Liver (tissue), 9 donors: ENCODE measurements around the gene THSD4. TPM values are rescaled to one million over a fixed set of nuclear protein-coding genes. Genes with fewer than 3 reads are reported as not detected.

Experiments used
- DNase-seq: peaks from one replicate; pipeline ENCODE4 v3.0.0-alpha.2; 2017; ENCODE audit warnings: low spot score
- H3K27ac ChIP-seq, 2 donors: one replicate each; pipeline ENCODE4 v1.7.0; 2013; ENCODE audit warnings: inconsistent platforms in 2 of 2, low read length in 2 of 2, control low read depth in 1 of 2, low read depth in 1 of 2, mild to moderate bottlenecking in 1 of 2
- H3K27me3 ChIP-seq, 4 donors: one replicate each; pipeline versions ENCODE4 v1.6.1 to v1.7.0; 2013; ENCODE audit warnings: low read length in 3 of 4, inconsistent platforms in 1 of 4, mild to moderate bottlenecking in 1 of 4, moderate library complexity in 1 of 4; ENCODE audit not compliant: control insufficient read depth in 4 of 4, insufficient read depth in 4 of 4
- H3K36me3 ChIP-seq, 4 donors: one replicate each; pipeline versions ENCODE4 v1.6.1 to v1.7.0; 2013; ENCODE audit warnings: low read length in 3 of 4, mild to moderate bottlenecking in 3 of 4, low read depth in 1 of 4, moderate library complexity in 1 of 4; ENCODE audit not compliant: control insufficient read depth in 4 of 4, insufficient read depth in 3 of 4
- H3K4me1 ChIP-seq, 4 donors: one replicate each; pipeline versions ENCODE4 v1.6.1 to v1.7.0; 2013; ENCODE audit warnings: low read length in 3 of 4, mild to moderate bottlenecking in 3 of 4, moderate library complexity in 1 of 4; ENCODE audit not compliant: control insufficient read depth in 4 of 4, insufficient read depth in 4 of 4
- H3K4me3 ChIP-seq, 3 donors: one replicate each; pipeline versions ENCODE4 v1.6.1 to v1.7.0; 2013; ENCODE audit warnings: low read length in 3 of 3, control low read depth in 1 of 3, low read depth in 1 of 3, mild to moderate bottlenecking in 1 of 3
- H3K9ac ChIP-seq, 2 donors: one replicate each; pipeline ENCODE4 v1.7.0; 2013; ENCODE audit warnings: low read length in 2 of 2, mild to moderate bottlenecking in 2 of 2, moderate library complexity in 2 of 2, control low read depth in 1 of 2, low read depth in 1 of 2
- H3K9me3 ChIP-seq, 4 donors: one replicate each; pipeline versions ENCODE4 v1.6.1 to v1.7.0; 2013; ENCODE audit warnings: low read length in 3 of 4; ENCODE audit not compliant: control insufficient read depth in 4 of 4
- FOXA1 ChIP-seq: IDR thresholded peaks from 2 replicates; pipeline ENCODE4 v1.6.1; 2016; ENCODE audit warnings: antibody characterized with exemption
- FOXA2 ChIP-seq: IDR thresholded peaks from 2 replicates; pipeline ENCODE4 v1.6.1; 2016; ENCODE audit warnings: antibody characterized with exemption
- HNF4A ChIP-seq, 2 donors: conservative IDR thresholded peaks; 2 replicates each; pipeline ENCODE4 v1.6.1; 2016; ENCODE audit warnings: antibody characterized with exemption in 2 of 2, mild to moderate bottlenecking in 2 of 2
- JUND ChIP-seq, 2 donors: IDR thresholded peaks; 2 replicates each; pipeline ENCODE4 v1.6.1; 2016; ENCODE audit warnings: antibody characterized with exemption in 2 of 2
- RAD21 ChIP-seq, 2 donors: IDR thresholded peaks; 2 replicates each; pipeline ENCODE4 v1.6.1; 2016; ENCODE audit warnings: antibody characterized with exemption in 2 of 2, mild to moderate bottlenecking in 2 of 2
- ZBTB33 ChIP-seq: IDR thresholded peaks from 2 replicates; pipeline ENCODE4 v1.6.1; 2016; ENCODE audit warnings: antibody characterized with exemption
- WGBS: extraction: QIAGEN DNeasy Blood & Tissue Kit; methylation state at CpG from one replicate; pipeline ENCODE4 v1.1.7; 2013; 5-methylcytosine and 5-hydroxymethylcytosine counted together
- polyA plus RNA-seq, 2 donors: library from polyadenylated mRNA; stranded (reverse) in 1 of 2; unstranded in 1 of 2; fragments of 200-250 nt in 1 of 2; fragments of >200 nt in 1 of 2; fragmentation: Nextera tagmentation in 1 of 2; extraction: Ambion mirVana in 1 of 2; gene quantifications; one replicate each; pipeline versions ENCODE4 v1.2.1 to v1.2.3, GENCODE V29; 2013 to 2015
- total RNA-seq, 2 donors: library from RNA; depleted of rRNA; stranded (reverse); fragments of >200 nt; gene quantifications; one replicate each; pipeline ENCODE4 v1.2.3, GENCODE V29; 2014
- donor health status: healthy.
- donor health status: healthy.
- donor health status: healthy.
- donor health status: healthy.
- donor health status: healthy.

The THSD4 gene
- total and polyA plus RNA-seq, 4 donors: 0.23 to 11.5 (median 1.9) TPM

GRCh38 chr15:71501344-71502076, 386.2 kb downstream of the THSD4 start (continued):
- TF ChIP-seq JUND (IDR thresholded peaks at IDR 0.05): peak; percentile 30 to 79
- no peak for TF ChIP-seq ZBTB33

- Histone ChIP-seq H3K27me3 (no peaks in the 10 kb centered on the region), H3K9me3 (no peaks in the 10 kb centered on the region), H3K9ac (no peak overlapping the region), H3K4me1 (peaks cover 0 to 17% (median 6%) of the 10 kb centered on the region in 4 donors), H3K27ac (peak overlapping the region; percentile 76 to 78), H3K4me3 (no peak overlapping the region), H3K36me3 (no peaks in the 10 kb centered on the region)
- no peak for DNase-seq
- WGBS: 92% methylated on average over 1 of the region's 1 CpG
- TF ChIP-seq FOXA1 (no peak), HNF4A (conservative IDR thresholded peaks at IDR 0.05) (no peak)
Measured at GRCh38 chr15:71502077-71502432, 386.8 kb downstream of the THSD4 start.

- H3K9ac ChIP-seq: no peak overlapping the region
- H3K27me3 ChIP-seq: no peaks in the 10 kb centered on the region
- WGBS: 67% methylated on average over 4 of the region's 4 CpGs
- no peaks in the 10 kb centered on the region for H3K36me3 ChIP-seq
- no peak for DNase-seq
- no peaks in the 10 kb centered on the region for H3K9me3 ChIP-seq
- H3K27ac ChIP-seq: no peak overlapping the region
- H3K4me1 ChIP-seq: peaks cover 2 to 30% (median 6%) of the 10 kb centered on the region in 4 donors
- TF ChIP-seq RAD21 (IDR thresholded peaks at IDR 0.05): no peak
- no peak overlapping the region for H3K4me3 ChIP-seq
Measured at GRCh38 chr15:71505962-71506361, 390.7 kb downstream of the THSD4 start.

- no peak for DNase-seq
- Histone ChIP-seq H3K4me3 (no peak overlapping the region), H3K9me3 (no peaks in the 10 kb centered on the region), H3K36me3 (no peaks in the 10 kb centered on the region), H3K9ac (no peak overlapping the region), H3K4me1 (peaks cover 4 to 23% (median 6%) of the 10 kb centered on the region in 4 donors), H3K27me3 (no peaks in the 10 kb centered on the region), H3K27ac (no peak overlapping the region)
- TF ChIP-seq HNF4A (conservative IDR thresholded peaks at IDR 0.05) (no peak), FOXA2 (no peak), ZBTB33 (no peak)
- WGBS: 67% methylated on average over 4 of the region's 4 CpGs
Measured at GRCh38 chr15:71506946-71507345, 391.7 kb downstream of the THSD4 start.
